CD8-positive, alpha-beta memory T cell (primary cell): Measurements from ENCODE around the gene STARD13. TPM values are rescaled to one million over a fixed set of nuclear protein-coding genes. Genes with fewer than 3 reads are reported as not detected.

ENCODE experiments used
- CTCF ChIA-PET: fragments of 350-600 bp; sonication (Branson Sonifier 250); formaldehyde crosslinking; loops from one replicate; lab custom pipeline; 2021; ENCODE audit warnings: antibody characterized with exemption; lab: Charles Lee
- POLR2A ChIA-PET: fragments of 350-600 bp; sonication (Branson Sonifier 250); formaldehyde crosslinking; loops from one replicate; lab custom pipeline; 2021; ENCODE audit warnings: antibody characterized with exemption; lab: Charles Lee
- DNase-seq, 5 donors: peaks; one replicate each; pipeline versions ENCODE4 v3.0.0 to v3.0.0-alpha.2; 2020 to 2022; ENCODE audit warnings: mixed read lengths in 1 of 5
- H3K27ac ChIP-seq: one replicate; pipeline ENCODE4 v1.7.0; 2013; ENCODE audit warnings: low read depth, mild to moderate bottlenecking, low read length, moderate library complexity
- H3K27me3 ChIP-seq: 2 replicates; pipeline ENCODE4 v1.7.0; 2013; ENCODE audit warnings: low read length, mild to moderate bottlenecking; ENCODE audit not compliant: insufficient read depth, poor library complexity, severe bottlenecking
- H3K36me3 ChIP-seq: 2 replicates; pipeline ENCODE4 v1.7.0; 2013; ENCODE audit warnings: mild to moderate bottlenecking, low read length, moderate library complexity; ENCODE audit not compliant: insufficient read depth
- H3K4me1 ChIP-seq: 2 replicates; pipeline ENCODE4 v1.7.0; 2013; ENCODE audit warnings: mild to moderate bottlenecking, low read length, moderate library complexity; ENCODE audit not compliant: insufficient read depth
- H3K4me3 ChIP-seq: 2 replicates; pipeline ENCODE4 v1.7.0; 2013; ENCODE audit warnings: mild to moderate bottlenecking, low read length
- H3K9me3 ChIP-seq: 2 replicates; pipeline ENCODE4 v1.7.0; 2013; ENCODE audit warnings: mild to moderate bottlenecking, low read length
- H3K27ac Mint-ChIP-seq, 8 donors: one replicate each; pipeline ENCODE4 v1.8.0; 2020 to 2021; ENCODE audit warnings: mixed read lengths in 8 of 8, mild to moderate bottlenecking in 6 of 8, inconsistent platforms in 3 of 8, moderate library complexity in 3 of 8
- H3K27me3 Mint-ChIP-seq, 2 donors: one replicate each; pipeline ENCODE4 v1.8.0; 2020 to 2021; ENCODE audit warnings: mixed read lengths in 2 of 2, mild to moderate bottlenecking in 1 of 2, moderate library complexity in 1 of 2
- H3K36me3 Mint-ChIP-seq, 3 donors: one replicate each; pipeline ENCODE4 v1.8.0; 2020 to 2021; ENCODE audit warnings: mixed read lengths in 3 of 3, inconsistent platforms in 1 of 3, mild to moderate bottlenecking in 1 of 3
- H3K4me1 Mint-ChIP-seq, 3 donors: one replicate each; pipeline ENCODE4 v1.8.0; 2020 to 2021; ENCODE audit warnings: mixed read lengths in 3 of 3, inconsistent platforms in 1 of 3, mild to moderate bottlenecking in 1 of 3
- H3K4me3 Mint-ChIP-seq, 7 donors: one replicate each; pipeline ENCODE4 v1.8.0; 2020 to 2021; ENCODE audit warnings: mixed read lengths in 7 of 7, mild to moderate bottlenecking in 6 of 7, moderate library complexity in 4 of 7, inconsistent platforms in 2 of 7
- H3K9me3 Mint-ChIP-seq, 5 donors: one replicate each; pipeline ENCODE4 v1.8.0; 2020 to 2022; ENCODE audit warnings: mixed read lengths in 5 of 5, mild to moderate bottlenecking in 3 of 5, moderate library complexity in 2 of 5, inconsistent platforms in 1 of 5
- polyA plus RNA-seq: library from polyadenylated mRNA; unstranded; fragments of 300-500 nt; fragmentation: Illumina TruSeq; gene quantifications from one replicate; pipeline ENCODE4 v1.2.3, GENCODE V29; 2021
- total RNA-seq, 2 experiments: library from RNA; stranded (reverse); gene quantifications; one replicate each; pipeline ENCODE4 v1.2.3, GENCODE V29; 2021

Gene STARD13
- total and polyA plus RNA-seq, 3 experiments from 2014 or later = 0.40 to 0.48 TPM; not detected in 1

DNA sequence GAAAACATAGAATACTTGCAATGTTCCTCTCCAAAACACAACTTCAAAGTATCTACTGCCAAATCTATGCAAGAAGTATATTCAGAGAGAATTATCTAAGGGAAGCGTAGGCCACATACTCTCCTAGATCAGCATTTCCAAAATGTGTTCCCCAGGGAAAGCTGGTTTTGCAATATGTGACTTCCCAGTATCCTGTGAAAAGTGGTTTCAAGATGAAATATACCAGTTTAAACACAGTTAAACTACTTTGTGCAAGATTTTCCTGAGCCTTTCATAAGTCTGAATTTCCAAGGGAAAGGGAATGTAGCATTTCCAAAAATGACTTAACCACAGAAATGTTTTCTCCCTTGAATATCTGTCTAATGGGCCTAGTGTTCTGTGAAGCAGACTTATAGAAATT is 7.6 kb downstream of the STARD13 start:
- H3K36me3 ChIP-seq = no peaks in the 10 kb centered on the region
- POLR2A ChIA-PET = no interaction called here
- H3K4me3 Mint-ChIP-seq = no peak overlapping the region
- H3K9me3 ChIP-seq = no peaks in the 10 kb centered on the region
- DNase-seq = no peak
- H3K4me1 ChIP-seq = no peaks in the 10 kb centered on the region
- H3K27me3 ChIP-seq = no peaks in the 10 kb centered on the region
- no peak overlapping the region for H3K4me3 ChIP-seq
- H3K9me3 Mint-ChIP-seq = no peaks in the 10 kb centered on the region
- CTCF ChIA-PET = no interaction called here
- no peaks in the 10 kb centered on the region for H3K4me1 Mint-ChIP-seq
- peaks cover 7 to 25% of the 10 kb centered on the region in 2 donors for H3K27me3 Mint-ChIP-seq
- H3K27ac ChIP-seq = no peak overlapping the region
- no peak overlapping the region for H3K27ac Mint-ChIP-seq
- no peaks in the 10 kb centered on the region for H3K36me3 Mint-ChIP-seq

- Histone ChIP-seq H3K4me1 (no peaks in the 10 kb centered on the region), H3K27me3 (no peaks in the 10 kb centered on the region), H3K36me3 (no peaks in the 10 kb centered on the region), H3K27ac (no peak overlapping the region), H3K4me3 (no peak overlapping the region), H3K9me3 (no peaks in the 10 kb centered on the region)
- H3K4me3 Mint-ChIP-seq = no peak overlapping the region
- DNase-seq = no peak
- CTCF ChIA-PET = no interaction called here
- H3K36me3 Mint-ChIP-seq = no peaks in the 10 kb centered on the region
- peaks cover 9 to 22% of the 10 kb centered on the region in 2 donors for H3K27me3 Mint-ChIP-seq
- H3K27ac Mint-ChIP-seq = no peak overlapping the region
- POLR2A ChIA-PET = no interaction called here
- no peaks in the 10 kb centered on the region for H3K9me3 Mint-ChIP-seq
- H3K4me1 Mint-ChIP-seq = no peaks in the 10 kb centered on the region
Observed at GRCh38 chr13:33277037-33277740, 8.4 kb downstream of the STARD13 start.

- Mint-ChIP-seq H3K4me3 (no peak overlapping the region), H3K27ac (no peak overlapping the region), H3K4me1 (no peaks in the 10 kb centered on the region), H3K36me3 (no peaks in the 10 kb centered on the region), H3K27me3 (peaks cover 7 to 16% of the 10 kb centered on the region in 2 donors), H3K9me3 (no peaks in the 10 kb centered on the region)
- Histone ChIP-seq H3K27me3 (no peaks in the 10 kb centered on the region), H3K4me3 (no peak overlapping the region), H3K4me1 (no peaks in the 10 kb centered on the region), H3K27ac (no peak overlapping the region), H3K9me3 (no peaks in the 10 kb centered on the region), H3K36me3 (no peaks in the 10 kb centered on the region)
- DNase-seq = no peak
- ChIA-PET CTCF (no interaction called here), POLR2A (no interaction called here)
Observed at GRCh38 chr13:33276570-33276969, 9.0 kb downstream of the STARD13 start.

DNA sequence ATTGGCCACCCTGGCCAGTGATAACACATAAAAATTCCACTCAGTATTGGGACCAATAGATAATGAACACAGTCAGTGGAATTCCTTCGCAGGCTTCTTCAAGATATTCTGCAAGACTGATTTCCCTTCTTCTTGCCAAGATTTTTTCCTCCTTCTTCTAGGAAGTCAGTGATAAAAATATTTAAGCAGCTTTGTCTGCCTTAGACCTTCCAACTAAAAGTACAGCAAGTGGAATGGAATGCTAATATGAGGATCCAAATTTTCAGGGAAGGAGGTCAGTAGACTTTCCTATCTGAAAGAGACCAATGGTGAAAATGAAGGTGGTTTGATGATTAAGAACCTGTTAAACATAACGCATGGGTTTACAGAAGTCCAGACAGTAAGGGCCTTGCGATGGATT is 9.6 kb downstream of the STARD13 start:
- Mint-ChIP-seq H3K27ac (no peak overlapping the region), H3K27me3 (peaks cover 3 to 16% of the 10 kb centered on the region in 2 donors), H3K36me3 (no peaks in the 10 kb centered on the region), H3K4me3 (no peak overlapping the region), H3K9me3 (no peaks in the 10 kb centered on the region), H3K4me1 (no peaks in the 10 kb centered on the region)
- Histone ChIP-seq H3K4me3 (no peak overlapping the region), H3K4me1 (no peaks in the 10 kb centered on the region), H3K9me3 (no peaks in the 10 kb centered on the region), H3K27me3 (no peaks in the 10 kb centered on the region), H3K36me3 (no peaks in the 10 kb centered on the region), H3K27ac (no peak overlapping the region)
- ChIA-PET CTCF (no interaction called here), POLR2A (no interaction called here)
- no peak for DNase-seq

DNA sequence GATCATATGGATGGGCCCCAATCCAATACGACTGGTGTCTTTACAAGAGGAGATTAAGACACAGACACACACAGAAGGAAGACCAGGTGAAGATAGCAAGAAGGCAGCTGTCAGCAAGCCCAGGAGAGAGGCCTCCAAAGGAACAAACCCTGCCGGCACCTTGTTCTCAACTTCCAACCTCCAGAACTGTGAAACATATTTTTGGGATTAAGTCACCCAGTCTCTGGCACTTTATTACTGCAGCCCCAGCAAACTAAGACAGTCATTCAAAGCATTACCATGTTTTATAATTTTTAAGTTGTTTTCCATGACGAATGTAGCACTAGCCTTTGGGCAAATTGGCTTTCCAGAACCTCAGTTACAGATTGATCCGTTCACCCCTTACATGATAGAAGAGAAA is 11.3 kb downstream of the STARD13 start:
- H3K27me3 Mint-ChIP-seq = peaks cover 4 to 8% of the 10 kb centered on the region in 2 donors
- Histone ChIP-seq H3K27ac (no peak overlapping the region), H3K27me3 (no peaks in the 10 kb centered on the region), H3K36me3 (no peaks in the 10 kb centered on the region), H3K9me3 (no peaks in the 10 kb centered on the region), H3K4me3 (no peak overlapping the region), H3K4me1 (no peaks in the 10 kb centered on the region)
- ChIA-PET CTCF (no interaction called here), POLR2A (no interaction called here)
- H3K36me3 Mint-ChIP-seq = no peaks in the 10 kb centered on the region
- H3K27ac Mint-ChIP-seq = peak overlapping the region in 1 of 8 donors; percentile 22
- no peak overlapping the region for H3K4me3 Mint-ChIP-seq
- DNase-seq = no peak
- H3K4me1 Mint-ChIP-seq = no peaks in the 10 kb centered on the region
- no peaks in the 10 kb centered on the region for H3K9me3 Mint-ChIP-seq

GRCh38 chr13:33272531-33273124 is 12.9 kb downstream of the STARD13 start:
- no peaks in the 10 kb centered on the region for H3K9me3 ChIP-seq
- no peak overlapping the region for H3K4me3 ChIP-seq
- Mint-ChIP-seq H3K36me3 (no peaks in the 10 kb centered on the region), H3K27ac (no peak overlapping the region), H3K9me3 (no peaks in the 10 kb centered on the region), H3K4me1 (no peaks in the 10 kb centered on the region), H3K4me3 (no peak overlapping the region), H3K27me3 (peaks cover 4 to 11% of the 10 kb centered on the region in 2 donors)
- H3K27me3 ChIP-seq = no peaks in the 10 kb centered on the region
- no peaks in the 10 kb centered on the region for H3K36me3 ChIP-seq
- no peak overlapping the region for H3K27ac ChIP-seq
- no peak for DNase-seq
- H3K4me1 ChIP-seq = no peaks in the 10 kb centered on the region
- ChIA-PET POLR2A (no interaction called here), CTCF (interaction anchor here (0.6 kb wide), 1 partner anchor 1306 kb away, joined by 3 read pairs; no protein-coding TSS in a partner anchor)

- Mint-ChIP-seq H3K27me3 (peaks cover 4 to 11% of the 10 kb centered on the region in 2 donors), H3K36me3 (no peaks in the 10 kb centered on the region), H3K27ac (no peak overlapping the region), H3K9me3 (no peaks in the 10 kb centered on the region), H3K4me1 (no peaks in the 10 kb centered on the region), H3K4me3 (no peak overlapping the region)
- ChIA-PET POLR2A (no interaction called here), CTCF (no interaction called here)
- no peaks in the 10 kb centered on the region for H3K4me1 ChIP-seq
- no peaks in the 10 kb centered on the region for H3K27me3 ChIP-seq
- no peaks in the 10 kb centered on the region for H3K9me3 ChIP-seq
- no peak for DNase-seq
- H3K4me3 ChIP-seq = no peak overlapping the region
- H3K27ac ChIP-seq = no peak overlapping the region
- H3K36me3 ChIP-seq = no peaks in the 10 kb centered on the region
Observed at GRCh38 chr13:33271759-33272158, 13.8 kb downstream of the STARD13 start.

DNA sequence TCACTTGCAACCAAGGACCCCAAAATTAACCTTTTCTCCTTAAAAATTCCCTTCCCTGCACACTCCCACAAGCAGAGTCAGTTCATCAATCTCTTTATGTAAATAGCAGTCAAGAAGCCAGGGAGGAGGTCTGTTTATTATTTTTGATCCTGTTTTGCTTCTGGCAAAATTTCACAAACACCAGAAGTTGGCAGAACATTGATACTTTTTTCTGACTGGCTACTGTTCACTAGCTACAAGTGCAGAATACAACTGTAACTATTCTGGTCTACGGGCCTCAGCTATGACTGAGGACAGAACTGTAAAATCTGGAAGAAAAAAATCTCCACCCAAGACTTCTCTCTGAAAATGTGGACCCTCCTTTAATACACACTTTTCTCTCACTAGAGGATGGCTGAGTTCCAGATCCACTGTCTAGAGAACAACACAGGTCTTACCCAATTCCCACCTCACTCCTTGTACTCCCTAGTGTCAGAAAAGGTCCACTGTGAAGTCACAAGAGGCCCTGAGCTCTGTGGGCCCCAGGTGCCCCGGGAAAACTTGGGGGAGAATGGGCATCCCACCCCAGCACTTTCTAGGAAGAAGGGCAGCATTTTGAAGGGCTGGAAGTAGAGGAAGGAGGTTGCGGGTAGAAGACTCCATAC is 14.5 kb downstream of the STARD13 start:
- ChIA-PET CTCF (no interaction called here), POLR2A (no interaction called here)
- Histone ChIP-seq H3K4me1 (no peaks in the 10 kb centered on the region), H3K36me3 (no peaks in the 10 kb centered on the region), H3K9me3 (no peaks in the 10 kb centered on the region), H3K27ac (no peak overlapping the region), H3K27me3 (no peaks in the 10 kb centered on the region), H3K4me3 (no peak overlapping the region)
- Mint-ChIP-seq H3K4me1 (no peaks in the 10 kb centered on the region), H3K27me3 (peaks cover 4 to 11% of the 10 kb centered on the region in 2 donors), H3K9me3 (no peaks in the 10 kb centered on the region), H3K4me3 (no peak overlapping the region), H3K27ac (no peak overlapping the region), H3K36me3 (no peaks in the 10 kb centered on the region)
- no peak for DNase-seq
